Mucosa of descending colon (tissue), 3 donors: ENCODE results near the gene AURKA. TPM values are rescaled to one million over a fixed set of nuclear protein-coding genes. Genes with fewer than 3 reads are reported as not detected.

Experiments
- ATAC-seq: fragments of 200-7000 bp; cut with Tn5 transposase; one replicate; pipeline ENCODE4 v1.9.1; 2020; ENCODE audit warnings: mild to moderate bottlenecking, moderate library complexity
- DNase-seq, 3 donors: peaks; one replicate each; pipeline ENCODE4 v3.0.0-alpha.2; 2020
- H3K36me3 ChIP-seq: fragments of 200-600 bp; one replicate; pipeline ENCODE4 v1.8.0; 2021; ENCODE audit warnings: low read depth, mild to moderate bottlenecking
- H3K4me1 ChIP-seq: fragments of 200-600 bp; one replicate; pipeline ENCODE4 v1.8.0; 2021; ENCODE audit warnings: low read depth, mild to moderate bottlenecking
- H3K4me3 ChIP-seq: fragments of 200-600 bp; one replicate; pipeline ENCODE4 v1.8.0; 2021; ENCODE audit warnings: mild to moderate bottlenecking
- H3K9me3 ChIP-seq: fragments of 200-600 bp; one replicate; pipeline ENCODE4 v1.8.0; 2021; ENCODE audit warnings: mild to moderate bottlenecking
- intact Hi-C, 2 donors: fragments of 100-400 bp; cut with DNase I in 1 of 2; cut with micrococcal nuclease in 1 of 2; formaldehyde crosslinking; loops; one replicate each; pipeline versions ENCODE4 v1.11.0 to v1.11.1; 2022; cut with DNase I, micrococcal nuclease
- total RNA-seq, 3 donors: library from RNA; stranded (reverse); fragmentation: NEBNext Ultra II Directional in 2 of 3; extraction: Animal tissue kit (Norgen Biotek cat#: 25700) in 2 of 3; gene quantifications; one replicate each; pipeline versions ENCODE4 v1.2.1 to v1.2.4, GENCODE V29; 2021 to 2023
- TF ChIP-seq, protein P1 (sequence below): fragments of 200-600 bp; IDR thresholded peaks from one replicate; pipeline ENCODE4 v1.8.0; 2022; ENCODE audit warnings: antibody characterized with exemption, mild to moderate bottlenecking
- donor health status: DM: no; HTN: no; CAD: no; lungs with moderate emphysema.
- donor health status: DM: no; HTN: no; CAD: no.
- donor health status: DM: no; HTN: yes; CAD: no.

The AURKA gene
- total RNA-seq, 3 donors from 2014 or later = 7.9 to 24.8 (median 11.2) TPM

DNA sequence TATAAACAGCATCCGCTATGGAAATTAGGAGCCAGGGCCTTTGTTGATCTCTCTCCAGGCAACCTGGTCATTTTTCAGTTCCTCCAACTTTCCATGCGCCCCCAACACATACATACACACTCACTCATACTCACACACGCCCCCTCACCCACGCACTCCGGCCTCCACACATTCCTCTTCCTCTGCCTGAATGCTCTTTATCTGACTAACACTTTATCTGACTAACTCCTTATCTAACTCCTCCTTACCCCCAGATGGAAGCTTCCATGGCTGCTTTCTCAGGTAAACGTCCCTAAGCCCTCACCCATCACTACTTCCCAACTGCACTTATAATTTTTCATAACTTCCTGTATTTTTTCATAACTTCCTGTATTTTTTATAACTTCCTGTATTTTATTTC lies 37.5 kb upstream of the AURKA start:
- ATAC-seq (no peak), DNase-seq (no peak)
- no peaks in the 10 kb centered on the region for H3K9me3 ChIP-seq
- intact Hi-C loops = no loop called here
- H3K4me1 ChIP-seq = no peaks in the 10 kb centered on the region
- H3K36me3 ChIP-seq = no peaks in the 10 kb centered on the region
- H3K4me3 ChIP-seq = no peak overlapping the region
- TF ChIP-seq, protein P1, sequence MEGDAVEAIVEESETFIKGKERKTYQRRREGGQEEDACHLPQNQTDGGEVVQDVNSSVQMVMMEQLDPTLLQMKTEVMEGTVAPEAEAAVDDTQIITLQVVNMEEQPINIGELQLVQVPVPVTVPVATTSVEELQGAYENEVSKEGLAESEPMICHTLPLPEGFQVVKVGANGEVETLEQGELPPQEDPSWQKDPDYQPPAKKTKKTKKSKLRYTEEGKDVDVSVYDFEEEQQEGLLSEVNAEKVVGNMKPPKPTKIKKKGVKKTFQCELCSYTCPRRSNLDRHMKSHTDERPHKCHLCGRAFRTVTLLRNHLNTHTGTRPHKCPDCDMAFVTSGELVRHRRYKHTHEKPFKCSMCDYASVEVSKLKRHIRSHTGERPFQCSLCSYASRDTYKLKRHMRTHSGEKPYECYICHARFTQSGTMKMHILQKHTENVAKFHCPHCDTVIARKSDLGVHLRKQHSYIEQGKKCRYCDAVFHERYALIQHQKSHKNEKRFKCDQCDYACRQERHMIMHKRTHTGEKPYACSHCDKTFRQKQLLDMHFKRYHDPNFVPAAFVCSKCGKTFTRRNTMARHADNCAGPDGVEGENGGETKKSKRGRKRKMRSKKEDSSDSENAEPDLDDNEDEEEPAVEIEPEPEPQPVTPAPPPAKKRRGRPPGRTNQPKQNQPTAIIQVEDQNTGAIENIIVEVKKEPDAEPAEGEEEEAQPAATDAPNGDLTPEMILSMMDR = no peak

DNA sequence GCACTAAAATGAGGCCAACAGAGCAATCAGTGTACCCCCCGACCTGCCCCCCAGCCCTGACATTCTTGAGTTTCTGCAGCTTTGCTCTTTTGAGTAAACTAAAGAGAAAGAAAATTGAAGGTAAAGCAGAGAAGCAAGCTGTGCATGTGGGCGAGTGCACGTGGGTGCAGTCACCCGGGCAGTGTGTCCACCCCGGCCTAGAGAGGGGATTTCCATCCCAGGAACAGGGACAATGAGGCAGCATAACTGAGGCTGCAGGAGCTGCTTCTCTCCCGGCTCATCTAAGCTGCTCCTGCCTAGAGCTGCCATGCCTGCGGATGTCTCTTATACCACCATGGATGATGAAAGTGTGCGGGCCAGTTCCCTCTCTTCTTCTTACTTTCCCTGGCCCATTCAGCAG lies 36.9 kb upstream of the AURKA start:
- H3K9me3 ChIP-seq = no peaks in the 10 kb centered on the region
- ATAC-seq (no peak), DNase-seq (no peak)
- TF ChIP-seq, protein P1 = no peak
- intact Hi-C loops = no loop called here
- H3K4me1 ChIP-seq = no peaks in the 10 kb centered on the region
- no peaks in the 10 kb centered on the region for H3K36me3 ChIP-seq
- H3K4me3 ChIP-seq = no peak overlapping the region

DNA sequence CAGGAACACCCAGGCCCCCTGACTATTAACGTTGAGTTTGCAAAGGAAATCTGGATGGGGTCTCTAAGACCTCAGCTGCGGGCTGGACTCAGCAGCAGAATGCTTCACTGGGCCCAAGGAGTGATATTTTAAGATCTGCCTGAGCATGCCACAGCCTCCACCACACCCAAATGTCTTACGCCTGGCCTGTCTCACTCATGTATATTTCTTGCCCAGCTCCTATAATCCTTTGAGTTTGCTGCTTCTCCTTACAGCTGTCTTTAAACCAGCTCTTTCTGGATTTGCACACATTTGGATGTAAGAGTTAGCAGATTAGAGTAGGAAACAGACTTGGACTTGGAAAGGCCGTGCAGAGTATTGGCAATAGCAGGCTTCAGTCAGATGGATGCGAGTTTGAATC lies 36.4 kb upstream of the AURKA start:
- no peaks in the 10 kb centered on the region for H3K4me1 ChIP-seq
- H3K36me3 ChIP-seq = no peaks in the 10 kb centered on the region
- ATAC-seq (no peak), DNase-seq (no peak)
- TF ChIP-seq, protein P1 = no peak
- intact Hi-C loops = no loop called here
- no peak overlapping the region for H3K4me3 ChIP-seq
- no peaks in the 10 kb centered on the region for H3K9me3 ChIP-seq

- intact Hi-C loops = no loop called here
- Histone ChIP-seq H3K9me3 (no peaks in the 10 kb centered on the region), H3K4me1 (no peaks in the 10 kb centered on the region), H3K4me3 (no peak overlapping the region), H3K36me3 (no peaks in the 10 kb centered on the region)
- no peak for DNase-seq
- TF ChIP-seq, protein P1 = no peak
- ATAC-seq = no peak
Measured at GRCh38 chr20:56427797-56428196, 35.8 kb upstream of the AURKA start.

- no peak overlapping the region for H3K4me3 ChIP-seq
- intact Hi-C loops = no loop called here
Measured at GRCh38 chr20:56426926-56427325, 34.9 kb upstream of the AURKA start.

GRCh38 chr20:56426026-56426425 lies 34.0 kb upstream of the AURKA start:
- Histone ChIP-seq H3K9me3 (no peaks in the 10 kb centered on the region), H3K4me1 (no peaks in the 10 kb centered on the region), H3K36me3 (no peaks in the 10 kb centered on the region), H3K4me3 (no peak overlapping the region)
- ATAC-seq = no peak
- TF ChIP-seq, protein P1 = no peak
- no peak for DNase-seq
- intact Hi-C loops = no loop called here

More at GRCh38 chr20:56426926-56427325, 34.9 kb upstream of the AURKA start:
- DNase-seq (no peak), ATAC-seq (no peak)
- Histone ChIP-seq H3K9me3 (no peaks in the 10 kb centered on the region), H3K36me3 (no peaks in the 10 kb centered on the region), H3K4me1 (no peaks in the 10 kb centered on the region)
- TF ChIP-seq, protein P1 = no peak
